Tongue (tissue), 2 donors: ENCODE measurements around the gene TBC1D5. TPM values are rescaled to one million over a fixed set of nuclear protein-coding genes. Genes with fewer than 3 reads are reported as not detected.
"Not testable (repeated sequence)": the region's sequence is repeated elsewhere in the genome, so short reads cannot be mapped to it uniquely, and the experiment has no call there.

Source experiments
- DNase-seq: peaks from one replicate; pipeline ENCODE4 v3.0.0-alpha.2; 2015
- total RNA-seq: library from RNA; depleted of rRNA; stranded (reverse); fragments of >200 nt; gene quantifications from one replicate; pipeline ENCODE4 v1.2.3, GENCODE V29; 2014

TBC1D5 gene
- total RNA-seq, 1 donor from 2014 or later = 118 TPM

DNA sequence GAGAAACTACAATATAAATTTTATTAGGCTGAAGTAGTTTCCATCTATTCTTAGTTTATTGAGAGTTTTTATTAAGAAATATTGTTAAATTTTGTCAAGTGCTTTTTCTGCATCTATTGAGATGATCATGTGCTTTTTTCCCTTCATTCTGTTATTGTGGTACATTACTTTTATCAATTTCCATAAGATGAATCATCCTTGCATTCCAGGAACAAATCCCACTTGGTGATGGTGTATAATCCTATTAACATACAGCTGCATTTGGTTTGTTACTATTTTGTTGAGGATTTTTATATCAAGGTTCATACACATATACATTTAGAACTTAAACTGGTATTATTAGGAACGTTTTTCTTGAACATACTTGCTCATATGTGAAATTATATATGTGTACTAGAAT lies 199.8 kb downstream of the TBC1D5 start:
- no peak for DNase-seq

DNA sequence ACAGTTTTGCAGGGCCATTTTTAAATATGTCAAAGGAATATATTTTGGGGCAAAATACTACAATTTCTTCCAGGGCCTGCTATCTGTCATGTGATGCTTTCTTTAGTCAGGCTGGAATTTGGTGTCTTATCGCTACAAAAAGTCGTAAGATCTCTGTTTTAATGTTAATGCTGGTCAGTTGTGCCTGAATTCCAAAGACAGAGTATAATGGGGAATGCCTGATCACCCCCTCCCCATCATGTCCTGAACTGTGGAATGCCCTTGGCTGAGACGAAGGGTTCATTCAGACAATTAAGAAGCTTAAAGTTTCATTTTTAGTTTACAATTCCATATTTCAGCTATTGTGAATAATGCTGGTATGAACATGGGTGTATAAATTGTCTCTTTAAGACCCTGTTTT lies 203.0 kb downstream of the TBC1D5 start:
- no peak for DNase-seq

DNA sequence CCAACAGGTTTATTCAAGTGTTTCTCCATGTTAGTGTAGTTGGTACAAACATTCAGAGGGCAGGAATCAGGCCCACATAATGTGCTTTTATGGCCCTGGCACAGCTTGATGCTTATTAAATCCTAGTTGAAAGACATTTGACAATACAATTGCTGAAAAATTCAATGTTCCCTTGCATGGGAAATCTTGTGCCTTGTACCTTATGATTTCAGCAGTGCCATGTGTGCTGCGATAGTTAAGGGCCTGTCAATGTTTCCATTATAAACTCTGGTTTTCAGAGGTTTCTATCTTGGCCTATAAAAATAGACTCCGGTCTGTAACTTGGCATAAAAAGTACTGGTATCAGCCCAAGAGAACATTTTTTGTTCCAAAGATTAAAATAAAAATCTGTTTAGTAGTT lies 207.2 kb downstream of the TBC1D5 start:
- no peak for DNase-seq

DNA sequence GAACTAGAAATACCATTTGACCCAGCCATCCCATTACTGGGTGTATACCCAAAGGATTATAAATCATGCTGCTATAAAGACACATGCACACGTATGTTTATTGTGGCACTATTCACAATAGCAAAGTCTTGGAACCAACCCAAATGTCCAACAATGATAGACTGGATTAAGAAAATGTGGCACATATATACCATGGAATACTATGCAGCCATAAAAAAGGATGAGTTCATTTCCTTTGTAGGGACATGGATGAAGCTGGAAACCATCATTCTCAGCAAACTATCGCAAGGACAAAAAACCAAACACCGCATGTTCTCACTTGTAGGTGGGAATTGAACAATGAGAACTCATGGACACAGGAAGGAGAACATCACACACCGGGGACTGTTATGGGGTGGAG lies 210.0 kb downstream of the TBC1D5 start:
- DNase-seq = not testable (repeated sequence)

DNA sequence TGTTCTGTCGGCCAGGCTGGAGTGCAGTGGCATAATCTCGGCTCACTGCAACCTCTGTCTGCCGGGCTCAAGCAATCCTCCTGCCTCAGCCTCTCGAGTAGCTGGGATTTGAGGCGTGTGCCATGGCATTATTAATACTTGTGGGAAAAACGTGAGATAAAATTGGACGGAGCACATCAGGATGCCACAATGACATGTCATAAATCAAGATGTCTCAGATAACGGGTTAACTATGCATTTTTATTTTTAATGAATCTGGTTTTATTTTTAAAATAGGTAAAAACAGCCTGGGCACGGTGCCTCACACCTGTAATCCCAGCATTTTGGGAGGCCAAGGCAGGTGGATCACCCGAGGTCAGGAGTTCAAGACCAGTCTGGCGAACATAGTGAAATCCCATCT lies 212.8 kb downstream of the TBC1D5 start:
- no peak for DNase-seq

DNA sequence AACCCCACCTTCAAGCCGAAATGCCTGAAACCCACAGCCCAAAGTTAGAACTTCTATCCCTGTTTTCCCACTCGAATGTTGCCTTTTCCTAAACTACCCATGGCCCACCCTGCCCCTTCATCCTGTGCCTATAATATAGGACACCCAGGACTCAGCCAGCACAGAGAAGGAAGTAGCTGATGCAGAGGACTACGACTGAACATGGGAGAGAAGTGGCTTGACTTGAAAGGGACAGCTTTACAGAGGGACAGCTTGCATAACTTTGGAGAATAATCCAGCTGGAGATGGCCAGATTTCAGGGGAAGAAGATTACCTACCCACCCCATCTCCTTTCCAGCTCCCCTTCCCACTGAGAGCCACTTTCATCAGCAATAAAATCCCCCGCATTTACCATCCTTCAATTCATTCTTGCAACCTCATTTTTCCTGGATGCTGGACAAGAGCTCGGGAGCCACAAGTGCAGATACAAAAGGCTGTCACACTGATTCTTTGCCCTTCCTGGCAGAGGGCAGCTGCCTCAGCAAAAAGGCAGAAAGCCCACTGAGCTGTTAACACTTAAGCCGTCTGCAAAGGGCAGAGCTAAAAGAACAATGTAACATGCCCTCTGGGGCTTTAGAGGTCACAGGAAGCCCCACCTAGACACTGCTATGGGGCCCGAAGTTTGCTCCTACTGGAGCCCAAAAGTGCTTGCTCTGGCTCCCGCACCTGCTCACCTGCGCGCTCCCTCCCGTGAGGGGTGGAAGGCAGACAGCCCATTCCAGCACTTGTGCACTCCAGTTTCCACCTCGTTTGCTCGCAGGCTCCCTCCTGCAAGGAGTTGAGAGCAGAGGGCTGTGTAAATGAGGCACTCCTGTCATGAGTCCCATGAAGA lies 224.0 kb downstream of the TBC1D5 start:
- no peak for DNase-seq

DNA sequence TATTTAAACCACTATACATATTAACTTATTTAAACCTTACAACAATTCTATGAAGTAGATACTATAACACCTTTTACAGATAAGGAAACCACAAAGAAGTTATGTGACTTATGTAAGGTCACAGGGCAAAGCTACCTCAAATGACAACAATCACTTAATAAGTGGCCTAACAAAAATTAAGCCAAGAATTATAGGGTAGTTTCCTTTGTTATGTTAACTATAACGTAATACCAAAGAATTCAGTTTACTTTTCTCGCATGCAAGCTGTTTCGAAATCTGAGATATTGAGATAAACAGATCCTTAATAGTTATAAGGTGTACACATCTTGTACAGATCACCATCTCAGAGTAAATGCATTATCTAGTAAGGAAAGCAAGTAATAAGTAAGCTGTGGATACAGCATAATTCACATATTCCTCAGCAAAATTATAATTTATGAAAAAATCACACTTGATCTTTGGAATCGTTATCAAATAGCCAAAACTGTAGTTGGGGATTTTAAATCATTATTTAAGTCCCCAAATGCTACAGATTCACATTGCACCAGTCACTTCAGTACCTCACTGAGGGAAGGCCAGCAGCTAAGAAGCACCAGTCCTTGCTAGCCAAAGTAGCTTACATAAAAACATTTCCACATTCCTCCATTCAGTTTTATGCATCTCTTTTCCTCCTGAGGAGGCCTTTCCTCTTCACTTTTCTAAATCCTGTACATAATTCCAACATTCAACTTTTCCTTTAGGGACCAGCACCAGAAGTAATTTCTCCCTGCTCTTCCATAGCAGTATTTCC lies 226.8 kb downstream of the TBC1D5 start:
- DNase-seq = no peak

DNA sequence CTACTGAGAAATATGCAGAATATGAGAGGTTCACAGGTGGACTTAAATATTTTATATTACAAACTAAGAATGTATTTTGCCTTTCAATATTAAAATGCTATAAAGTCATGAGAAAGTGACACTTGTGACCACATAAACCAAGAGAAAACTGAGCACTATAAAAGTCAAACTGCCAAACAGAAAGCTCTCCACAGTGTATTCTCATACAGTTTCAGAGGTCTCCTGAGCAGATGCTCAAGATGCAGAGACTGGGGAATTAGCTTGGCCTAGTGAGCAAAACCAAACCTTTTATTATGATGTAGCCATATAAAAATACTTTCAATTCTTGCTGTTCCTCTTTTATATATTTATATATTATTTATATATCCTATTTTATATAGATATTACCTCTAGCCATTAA lies 227.8 kb downstream of the TBC1D5 start:
- no peak for DNase-seq

DNA sequence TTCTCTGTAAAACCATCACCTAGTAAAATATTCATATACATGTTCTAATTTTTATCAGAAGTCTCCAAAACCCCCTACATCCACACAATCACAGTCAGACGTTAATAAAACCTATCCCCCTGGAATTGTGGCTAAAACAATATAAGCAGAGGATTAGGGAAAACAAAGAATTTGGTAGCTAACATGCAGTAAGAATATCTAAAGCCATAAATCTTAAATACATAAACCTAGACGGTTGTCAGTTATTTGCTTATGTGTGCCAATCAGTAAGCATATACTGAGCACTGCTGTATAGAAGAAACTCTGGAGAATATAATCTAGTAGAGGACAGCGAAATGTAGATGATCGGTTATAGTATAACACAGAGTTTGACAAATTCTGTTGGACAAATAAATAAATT lies 232.2 kb downstream of the TBC1D5 start:
- no peak for DNase-seq

DNA sequence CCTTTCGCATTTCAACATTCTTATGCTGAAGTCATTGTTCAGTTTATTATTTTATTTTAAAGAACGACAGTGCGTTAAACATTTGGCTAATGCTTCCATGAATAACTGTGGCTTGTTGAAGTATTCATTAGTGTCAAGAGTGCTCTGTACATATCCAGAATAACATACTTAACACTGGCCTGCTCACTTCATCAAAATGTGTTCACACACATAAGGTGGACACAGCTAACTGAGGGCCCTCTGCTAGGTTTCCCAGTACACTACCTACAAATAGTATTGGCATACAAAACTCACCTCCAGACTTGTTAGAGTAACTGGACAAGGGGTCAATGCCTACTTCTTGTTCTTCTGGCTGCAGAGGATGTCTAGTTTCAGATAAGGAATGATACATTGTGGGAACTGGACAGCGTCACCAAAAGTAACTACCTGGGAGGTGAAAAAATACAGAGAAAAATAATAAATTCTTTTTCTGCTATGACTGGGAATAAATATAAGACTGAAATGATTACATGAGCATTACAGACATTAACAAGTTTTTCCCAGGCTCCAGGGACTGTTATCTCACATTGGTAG lies 234.2 kb downstream of the TBC1D5 start:
- no peak for DNase-seq

DNA sequence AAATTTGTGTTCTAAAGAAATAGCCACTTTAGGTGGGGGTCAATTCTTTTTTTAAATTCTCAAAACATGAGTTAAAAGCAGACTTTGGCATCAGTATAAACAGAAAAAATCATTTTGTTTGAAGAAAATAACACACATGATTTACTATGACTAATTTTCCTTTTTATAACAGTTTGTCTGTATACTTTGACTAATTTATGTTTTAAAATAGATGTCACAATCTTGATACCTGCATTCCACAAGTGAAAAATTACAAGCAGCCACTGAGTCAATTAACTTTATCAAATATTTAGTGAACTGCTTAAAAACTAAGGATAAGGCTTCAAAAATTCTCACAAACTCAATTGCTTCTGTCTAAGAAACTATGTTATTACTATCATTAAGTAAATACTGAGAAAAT lies 235.0 kb downstream of the TBC1D5 start:
- no peak for DNase-seq

DNA sequence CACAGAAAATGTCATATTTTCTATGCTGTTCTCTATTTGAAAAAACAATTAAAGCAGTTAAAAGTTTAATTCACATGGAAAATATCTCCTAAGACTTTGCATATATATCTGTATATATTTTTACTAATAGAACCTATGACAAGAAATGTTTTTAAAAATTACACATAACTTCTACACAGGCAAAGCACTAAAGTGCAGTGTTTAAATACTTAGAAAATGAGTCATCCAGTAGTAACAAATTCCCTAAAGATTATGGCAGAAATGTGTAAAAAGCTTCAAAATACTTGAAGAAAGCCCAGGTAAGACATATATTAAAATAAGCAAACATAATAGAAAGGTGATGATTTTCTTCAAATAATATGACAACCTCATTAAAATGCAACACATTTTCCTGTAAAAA lies 236.6 kb downstream of the TBC1D5 start:
- DNase-seq = no peak

DNA sequence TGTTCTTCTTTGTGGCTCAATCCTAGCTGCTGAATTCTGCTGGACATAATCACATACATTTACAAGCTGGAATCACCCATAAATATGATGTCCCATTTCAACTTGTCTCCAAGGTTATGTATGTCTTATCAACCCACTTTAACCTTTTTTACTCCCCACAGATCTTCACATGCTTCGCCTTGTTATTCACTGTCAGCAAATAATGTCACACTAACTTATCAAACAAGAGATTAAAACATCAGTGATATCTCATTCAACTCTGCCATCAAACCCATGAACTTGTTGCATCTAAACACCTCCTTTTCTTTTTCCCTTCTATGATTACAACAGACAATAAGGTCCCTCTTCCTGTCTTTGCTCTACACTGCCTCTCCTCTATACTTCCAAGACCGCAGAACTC lies 240.7 kb downstream of the TBC1D5 start:
- no peak for DNase-seq

DNA sequence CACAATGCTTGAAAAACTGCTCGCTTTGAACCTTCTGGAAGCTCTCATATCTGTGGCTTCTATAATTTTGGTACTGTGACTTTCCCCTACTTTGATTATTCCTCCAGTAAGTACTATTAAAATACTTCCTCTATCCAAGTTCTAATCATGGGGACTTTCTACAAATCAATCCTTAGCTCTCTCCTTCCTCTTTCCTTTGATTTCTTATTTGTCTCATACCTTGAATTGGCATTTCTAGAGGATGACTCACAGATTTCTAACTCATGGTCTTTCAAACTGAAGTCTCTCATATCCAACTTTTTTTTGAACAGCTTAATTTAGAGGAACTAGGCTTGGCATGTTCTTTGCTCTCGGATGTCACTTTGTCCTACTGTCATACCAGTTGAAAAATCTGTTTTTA lies 241.8 kb downstream of the TBC1D5 start:
- no peak for DNase-seq

DNA sequence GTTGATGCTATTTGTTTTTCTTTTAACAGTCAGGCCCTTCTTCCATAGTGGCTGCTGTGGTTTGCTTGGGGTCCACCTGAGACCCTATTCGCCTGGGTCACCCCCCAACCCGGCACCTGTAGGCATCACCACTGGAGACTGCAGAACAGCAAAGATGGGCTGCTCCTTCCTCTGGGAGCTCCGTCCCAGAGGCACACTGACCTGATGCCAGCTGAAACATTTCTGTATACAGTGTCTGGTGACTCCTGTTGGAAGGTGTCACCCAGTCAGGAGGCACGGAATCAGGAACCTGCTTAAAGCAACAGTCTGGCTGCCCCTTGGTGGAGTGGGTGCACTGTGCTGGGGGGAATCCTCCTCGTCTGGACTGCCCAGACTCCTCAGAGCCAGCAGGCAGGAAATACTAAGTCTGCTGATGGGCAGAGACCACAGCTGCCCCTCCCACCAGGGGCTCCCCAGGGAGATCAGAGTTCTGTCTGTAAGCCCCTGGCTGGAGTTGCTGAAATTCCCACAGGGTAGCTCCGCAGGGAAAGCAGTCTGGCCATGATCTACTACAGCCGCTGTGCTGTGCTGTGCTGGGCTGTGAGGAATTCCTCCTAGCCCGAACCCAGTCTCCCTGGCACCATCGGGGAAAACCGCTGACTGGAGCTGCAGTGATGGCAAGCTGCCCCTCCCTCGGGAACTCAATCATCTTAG lies 248.2 kb downstream of the TBC1D5 start:
- no peak for DNase-seq

DNA sequence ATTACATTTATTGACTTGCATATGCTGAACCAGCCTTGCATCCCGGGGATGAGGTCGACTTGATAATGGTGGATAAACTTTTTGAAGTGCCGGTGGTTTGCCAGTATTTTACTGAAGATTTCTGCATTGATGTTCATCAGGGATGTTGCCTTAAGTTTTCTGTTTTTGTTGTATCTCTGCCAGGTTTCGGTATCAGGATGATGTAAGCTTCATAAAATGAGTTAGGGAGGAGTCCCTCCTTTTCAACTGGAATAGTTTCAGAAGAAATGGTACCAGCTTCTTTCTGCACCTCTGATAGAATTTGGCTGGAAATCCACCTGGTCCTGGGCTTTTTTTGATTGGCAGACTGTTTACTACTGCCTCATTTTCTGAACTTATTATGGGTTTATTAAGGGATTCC lies 250.8 kb downstream of the TBC1D5 start:
- DNase-seq = no peak

DNA sequence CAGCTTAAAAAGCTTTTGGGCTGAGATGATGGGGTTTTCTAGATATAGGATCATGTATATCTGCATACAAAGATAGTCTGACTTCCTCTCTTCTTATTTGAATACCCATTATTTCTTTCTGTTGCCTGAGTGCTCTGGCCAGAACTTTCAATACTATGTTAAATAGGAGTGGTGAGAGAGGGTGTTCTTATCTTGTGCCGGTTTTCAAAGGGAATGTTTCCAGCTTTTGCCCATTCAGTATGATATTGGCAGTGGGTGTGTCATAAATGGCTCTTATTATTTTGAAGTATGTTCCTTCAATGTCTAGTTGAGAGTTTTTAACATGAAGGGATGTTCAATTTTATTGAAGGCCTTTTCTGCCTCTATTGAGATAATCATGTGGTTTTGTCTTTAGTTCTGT lies 251.2 kb downstream of the TBC1D5 start:
- DNase-seq = not testable (repeated sequence)

DNA sequence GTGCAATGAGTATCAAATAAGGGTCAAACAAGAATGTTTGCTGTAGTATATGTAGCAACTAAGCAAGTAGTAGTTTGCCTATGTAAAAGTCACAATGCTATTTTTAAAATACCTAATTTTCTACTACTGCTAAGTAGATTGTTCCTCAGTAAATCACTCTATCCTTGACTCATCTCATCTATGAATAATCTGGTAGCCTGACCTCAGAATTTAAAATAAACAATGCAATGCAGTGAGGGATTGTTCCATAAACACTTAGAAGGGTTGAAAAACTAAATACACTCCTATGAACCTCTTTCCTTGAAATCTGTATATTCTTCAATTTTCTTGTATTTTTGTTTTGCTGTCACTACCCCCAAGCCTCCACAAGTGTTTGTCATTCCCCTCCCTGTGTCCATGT lies 253.3 kb downstream of the TBC1D5 start:
- DNase-seq = no peak

DNA sequence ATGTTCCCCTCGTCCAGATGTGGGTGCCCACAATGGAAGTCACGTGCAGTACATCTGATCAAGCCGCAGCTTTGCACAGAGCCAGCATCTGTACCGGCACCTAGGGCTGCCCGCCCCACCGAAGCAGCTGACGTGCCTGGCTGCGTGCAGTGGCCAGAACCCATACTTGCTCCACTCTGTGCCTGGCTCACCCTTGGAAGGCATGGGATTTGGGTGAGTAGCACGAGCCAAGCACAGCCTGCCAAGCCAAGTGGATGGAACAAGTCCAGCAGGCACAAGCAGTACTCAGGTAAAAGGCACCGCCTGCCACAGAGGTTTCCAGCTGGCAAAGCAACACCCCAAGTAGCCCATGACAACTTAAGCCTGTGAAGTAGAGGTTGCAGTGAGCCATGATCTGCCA lies 261.3 kb downstream of the TBC1D5 start:
- DNase-seq = no peak

DNA sequence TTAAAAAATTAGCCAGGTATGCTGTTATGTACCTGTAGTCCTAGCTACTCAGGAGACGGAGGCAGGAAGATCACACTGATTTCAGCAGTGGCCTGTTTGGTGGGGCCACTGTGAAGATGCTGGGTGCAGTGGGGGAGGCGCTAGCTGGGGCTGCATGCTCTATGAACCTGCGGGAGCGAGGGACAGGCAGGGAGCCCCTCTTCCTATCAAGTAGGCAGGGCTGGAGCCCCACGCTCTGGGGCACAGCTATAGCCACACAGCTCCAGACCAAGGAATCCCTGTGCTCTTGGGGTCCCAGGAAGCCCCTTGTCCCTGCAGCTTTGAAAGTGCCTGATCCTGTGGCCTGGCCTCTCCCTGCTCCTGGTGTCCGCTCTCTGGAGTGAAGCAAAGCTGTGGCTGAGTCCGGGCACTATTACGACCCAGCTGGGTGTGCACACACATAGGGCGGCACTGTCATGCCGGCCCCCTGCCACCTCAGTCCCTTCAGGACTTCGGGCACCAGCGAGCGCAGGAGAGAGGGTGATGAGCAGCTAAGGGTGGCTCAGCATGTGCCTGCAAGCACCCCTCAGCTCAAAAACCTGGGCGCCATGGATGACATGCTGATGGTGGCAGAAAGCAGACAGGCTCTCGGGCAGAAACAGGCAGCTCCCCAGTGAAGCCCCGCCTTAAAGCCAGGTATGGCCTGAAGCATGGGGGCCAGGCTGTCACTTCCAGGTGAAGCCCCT lies 262.6 kb downstream of the TBC1D5 start:
- no peak for DNase-seq

DNA sequence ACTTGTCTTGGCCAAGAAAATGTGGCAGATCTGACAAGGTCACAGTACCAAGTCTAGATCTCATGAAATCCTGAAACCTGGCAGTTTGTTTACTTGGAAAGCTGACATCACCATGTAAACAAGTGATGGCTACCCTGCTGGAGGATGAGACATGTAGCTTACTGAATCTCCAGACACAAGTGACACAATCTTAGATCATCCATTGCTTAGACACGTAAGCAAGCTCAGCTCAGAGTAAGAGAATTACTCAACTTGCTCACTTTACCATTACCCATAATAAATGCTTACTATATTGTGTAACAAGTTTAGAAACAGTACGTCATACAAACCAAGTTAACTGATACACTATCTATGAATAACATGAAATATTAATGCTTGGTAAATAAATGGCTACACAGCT lies 263.8 kb downstream of the TBC1D5 start:
- no peak for DNase-seq

DNA sequence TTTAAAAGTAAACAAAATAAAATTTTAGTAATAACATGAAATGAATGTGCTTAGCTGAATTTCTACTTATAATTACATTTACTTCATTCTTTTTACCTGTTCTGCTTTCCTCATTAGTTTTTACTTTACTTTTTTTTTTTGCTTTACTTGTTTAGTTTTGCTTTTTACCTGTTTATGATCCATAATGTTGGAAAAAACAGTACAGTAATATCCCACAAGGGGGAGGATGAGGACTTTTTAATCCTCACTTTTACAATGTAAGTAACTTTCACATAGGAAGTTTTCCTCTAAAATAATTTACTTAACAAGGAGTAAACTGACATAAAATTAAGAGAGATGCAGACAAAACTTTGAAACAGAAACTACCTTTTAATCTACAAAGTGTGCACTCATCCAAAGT lies 268.7 kb downstream of the TBC1D5 start:
- no peak for DNase-seq
